ENCODE measurements around the gene MTHFR.

The MTHFR gene

DNA sequence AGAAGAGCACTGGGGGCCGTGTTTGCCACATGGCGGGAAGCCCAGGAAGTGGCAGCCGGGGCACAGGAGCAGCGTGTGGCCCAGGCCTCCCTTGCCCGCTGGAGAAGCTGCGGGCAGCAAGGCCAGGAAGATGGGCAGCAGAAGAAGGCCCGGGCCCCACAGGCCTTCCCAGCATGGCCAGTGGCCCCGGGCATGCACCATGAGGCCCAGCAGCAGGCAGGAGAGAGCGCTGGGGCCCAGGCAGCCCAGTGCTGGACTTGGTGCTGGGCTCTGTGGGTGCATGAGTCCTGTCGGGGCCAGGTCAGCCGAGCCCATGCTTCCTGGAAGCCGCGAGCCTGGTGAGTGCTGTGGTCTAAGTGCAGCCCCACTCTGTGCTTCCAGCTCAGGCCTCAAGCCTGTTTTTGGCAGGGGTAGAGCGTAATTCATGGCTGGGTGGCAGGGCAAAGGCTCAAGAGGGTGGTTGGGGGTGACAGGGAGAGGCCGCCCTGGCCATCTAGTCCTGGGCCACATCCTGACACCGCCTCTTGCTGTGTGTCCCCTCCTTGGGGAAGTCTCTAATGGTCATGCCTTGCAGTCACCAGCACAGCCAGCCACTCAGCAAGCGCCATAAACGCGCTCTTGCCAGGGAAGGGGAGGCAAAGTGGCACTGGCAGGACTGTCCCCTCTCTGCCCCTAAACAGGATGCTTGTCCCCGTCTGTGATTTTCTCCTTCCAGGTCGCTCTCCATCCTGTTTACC lies 21.3 kb downstream of the MTHFR start:
- Mint-ChIP-seq H3K9me3 (no peaks in the 10 kb centered on the region), H3K27me3 (no peaks in the 10 kb centered on the region), H3K27ac (no peak overlapping the region), H3K4me3 (no peak overlapping the region), H3K36me3 (ENCODE audit: low read depth) (no peaks in the 10 kb centered on the region), H3K4me1 (peaks cover 3% of the 10 kb centered on the region)
- no peak for DNase-seq
- no peak for ATAC-seq

DNA sequence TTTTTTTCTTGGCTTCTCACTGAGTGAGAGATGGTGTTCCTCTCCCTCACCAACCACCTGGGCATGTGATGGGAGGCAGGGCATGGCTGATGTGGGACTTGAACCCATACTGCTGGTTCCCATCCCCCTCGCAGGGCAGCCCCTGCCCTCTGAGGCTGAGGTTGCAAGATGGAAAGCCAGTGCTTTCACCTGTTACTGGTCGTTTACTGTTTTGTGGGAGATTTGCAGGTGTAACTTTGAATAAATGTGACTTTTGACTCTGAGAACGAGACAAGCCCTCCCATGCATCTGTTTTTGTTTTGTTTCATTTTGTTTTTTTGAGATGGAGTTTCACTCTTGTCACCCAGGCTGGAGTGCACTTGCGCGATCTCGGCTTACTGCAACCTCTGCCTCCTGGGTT lies 22.2 kb downstream of the MTHFR start:
- no peaks in the 10 kb centered on the region for H3K36me3 Mint-ChIP-seq (ENCODE audit: low read depth)
- no peak for ATAC-seq
- H3K27me3 Mint-ChIP-seq, result no peaks in the 10 kb centered on the region
- peaks cover 3% of the 10 kb centered on the region for H3K4me1 Mint-ChIP-seq
- H3K9me3 Mint-ChIP-seq, result no peaks in the 10 kb centered on the region
- H3K27ac Mint-ChIP-seq, result no peak overlapping the region
- H3K4me3 Mint-ChIP-seq, result no peak overlapping the region
- DNase-seq, result no peak

DNA sequence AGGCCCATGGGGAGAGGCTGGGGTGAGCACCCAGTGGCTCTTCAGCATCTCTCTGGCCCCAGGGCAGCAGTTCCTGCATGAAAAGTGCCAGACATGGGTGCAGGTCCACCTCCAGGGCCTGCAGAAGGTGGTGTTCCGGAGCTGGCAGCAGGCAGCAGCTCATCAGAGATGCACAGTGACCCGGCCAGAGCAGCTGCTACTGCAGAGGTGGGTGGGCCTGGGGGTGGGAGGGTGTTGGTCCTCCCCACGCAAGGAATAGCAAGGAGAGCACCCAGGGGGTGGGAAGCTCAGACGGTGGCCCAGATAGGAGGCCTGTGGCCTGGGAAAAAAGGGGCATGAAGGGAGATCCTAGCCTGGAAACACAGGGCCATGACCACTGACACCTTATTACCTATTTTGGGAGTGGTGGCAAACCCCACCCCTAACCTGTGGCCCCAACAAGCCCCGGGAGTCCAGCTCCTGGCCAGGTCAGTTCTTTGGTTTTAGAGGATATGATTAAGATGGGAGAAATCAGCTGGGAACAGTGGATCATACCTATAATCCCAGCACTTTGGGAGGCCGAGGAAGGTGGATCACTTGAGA lies 23.5 kb downstream of the MTHFR start:
- Mint-ChIP-seq H3K4me1 (peaks cover 3% of the 10 kb centered on the region), H3K9me3 (no peaks in the 10 kb centered on the region), H3K27me3 (no peaks in the 10 kb centered on the region), H3K36me3 (ENCODE audit: low read depth) (no peaks in the 10 kb centered on the region), H3K27ac (no peak overlapping the region), H3K4me3 (no peak overlapping the region)
- ATAC-seq (no peak), DNase-seq (no peak)

DNA sequence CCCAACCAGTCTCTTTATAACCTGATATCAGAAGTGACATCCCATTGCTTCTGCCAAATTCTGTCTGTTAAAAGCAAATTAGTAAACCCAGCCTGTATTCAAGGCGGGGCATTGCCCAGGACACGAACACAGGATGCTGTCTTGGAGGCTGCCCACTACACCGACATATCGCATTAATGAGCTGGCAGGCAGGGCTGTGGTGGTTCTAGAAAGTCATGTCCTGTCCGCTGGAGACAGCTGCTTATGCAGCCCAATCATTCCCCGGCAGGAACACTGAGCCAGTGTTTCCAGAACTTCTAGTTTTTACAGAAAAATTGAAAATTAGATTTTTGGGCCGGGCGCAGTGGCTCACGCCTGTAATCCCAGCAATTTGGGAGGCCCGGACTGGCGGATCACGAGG lies 24.5 kb downstream of the MTHFR start:
- Mint-ChIP-seq H3K36me3 (ENCODE audit: low read depth) (no peaks in the 10 kb centered on the region), H3K9me3 (no peaks in the 10 kb centered on the region), H3K27me3 (no peaks in the 10 kb centered on the region), H3K27ac (no peak overlapping the region), H3K4me3 (no peak overlapping the region), H3K4me1 (peaks cover 3% of the 10 kb centered on the region)
- no peak for DNase-seq
- no peak for ATAC-seq

DNA sequence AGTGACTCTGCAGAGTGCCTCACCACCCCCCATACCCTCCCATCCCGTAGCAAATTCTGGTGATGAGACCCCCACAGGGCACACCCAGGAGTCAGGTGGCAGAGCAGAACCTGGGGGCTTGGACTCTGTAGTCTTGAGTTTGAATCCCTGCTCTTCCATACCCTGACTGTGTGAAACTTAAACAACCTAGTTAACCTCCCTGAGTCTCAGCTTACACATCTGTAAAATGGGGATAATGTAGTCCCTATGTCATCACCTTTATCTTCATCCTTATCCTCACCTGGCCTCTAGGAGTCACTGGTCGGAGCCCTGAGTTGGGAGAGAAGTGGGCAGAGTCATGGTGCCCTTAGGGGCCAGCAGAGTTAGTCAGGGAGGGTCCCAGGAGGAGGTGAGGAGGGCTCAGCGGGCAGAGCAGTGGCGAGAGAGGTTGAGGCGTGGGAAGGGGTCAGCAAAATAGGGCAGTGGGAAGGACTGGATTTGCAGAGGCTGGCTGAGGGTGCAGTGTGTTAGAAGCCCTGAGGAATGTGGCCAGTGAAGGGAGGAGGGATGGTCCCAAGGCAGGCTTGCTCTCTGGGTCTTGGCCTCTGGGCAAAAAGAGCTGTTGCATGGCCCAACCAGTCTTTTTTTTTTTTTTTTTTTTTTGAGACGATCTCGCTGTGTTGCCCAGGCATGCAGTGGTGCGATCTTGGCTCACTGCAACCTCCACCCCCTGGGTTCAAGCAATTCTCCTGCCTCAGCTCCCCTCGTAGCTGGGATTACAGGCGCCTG lies 25.2 kb downstream of the MTHFR start:
- H3K4me1 Mint-ChIP-seq, result peaks cover 3% of the 10 kb centered on the region
- H3K36me3 Mint-ChIP-seq (ENCODE audit: low read depth), result no peaks in the 10 kb centered on the region
- H3K27me3 Mint-ChIP-seq, result peaks cover 2% of the 10 kb centered on the region
- DNase-seq (no peak), ATAC-seq (no peak)
- H3K27ac Mint-ChIP-seq, result no peak overlapping the region
- no peak overlapping the region for H3K4me3 Mint-ChIP-seq
- H3K9me3 Mint-ChIP-seq, result no peaks in the 10 kb centered on the region

DNA sequence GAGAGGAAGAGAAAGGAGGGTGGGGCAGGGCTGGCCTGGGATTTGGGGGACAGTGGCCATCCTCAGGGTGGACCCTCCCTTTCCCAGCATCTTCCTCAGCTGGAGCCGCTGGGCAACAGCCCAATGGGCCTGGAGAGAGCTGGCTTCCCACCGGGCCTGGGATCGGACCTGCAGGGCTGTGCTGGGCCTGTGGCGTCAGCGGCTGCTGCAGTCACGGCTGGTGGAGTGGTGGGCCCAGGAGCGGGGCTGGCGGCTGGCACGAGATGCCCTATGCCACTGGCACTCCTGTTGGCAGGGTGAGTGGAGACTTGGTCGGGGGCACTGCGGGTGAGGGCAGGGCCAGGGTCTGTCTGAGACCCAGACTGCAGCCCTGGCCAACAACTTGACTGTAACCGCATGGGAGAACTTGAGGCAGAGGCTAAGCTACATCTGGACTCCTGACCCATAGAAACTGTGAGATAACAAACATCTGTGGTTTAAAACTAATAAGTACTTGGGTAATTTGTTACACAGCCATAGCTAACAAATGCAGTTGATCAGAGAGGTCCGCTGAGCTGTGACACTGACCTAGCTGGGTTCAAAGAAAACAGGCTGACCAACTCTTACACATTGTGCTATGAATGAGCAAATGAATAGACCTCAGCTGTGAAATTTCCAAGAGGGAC lies 25.9 kb downstream of the MTHFR start:
- H3K9me3 Mint-ChIP-seq, result no peaks in the 10 kb centered on the region
- H3K27me3 Mint-ChIP-seq, result peaks cover 2% of the 10 kb centered on the region
- H3K4me3 Mint-ChIP-seq, result no peak overlapping the region
- ATAC-seq (no peak), DNase-seq (no peak)
- H3K27ac Mint-ChIP-seq, result no peak overlapping the region
- H3K4me1 Mint-ChIP-seq, result no peaks in the 10 kb centered on the region
- H3K36me3 Mint-ChIP-seq (ENCODE audit: low read depth), result no peaks in the 10 kb centered on the region

DNA sequence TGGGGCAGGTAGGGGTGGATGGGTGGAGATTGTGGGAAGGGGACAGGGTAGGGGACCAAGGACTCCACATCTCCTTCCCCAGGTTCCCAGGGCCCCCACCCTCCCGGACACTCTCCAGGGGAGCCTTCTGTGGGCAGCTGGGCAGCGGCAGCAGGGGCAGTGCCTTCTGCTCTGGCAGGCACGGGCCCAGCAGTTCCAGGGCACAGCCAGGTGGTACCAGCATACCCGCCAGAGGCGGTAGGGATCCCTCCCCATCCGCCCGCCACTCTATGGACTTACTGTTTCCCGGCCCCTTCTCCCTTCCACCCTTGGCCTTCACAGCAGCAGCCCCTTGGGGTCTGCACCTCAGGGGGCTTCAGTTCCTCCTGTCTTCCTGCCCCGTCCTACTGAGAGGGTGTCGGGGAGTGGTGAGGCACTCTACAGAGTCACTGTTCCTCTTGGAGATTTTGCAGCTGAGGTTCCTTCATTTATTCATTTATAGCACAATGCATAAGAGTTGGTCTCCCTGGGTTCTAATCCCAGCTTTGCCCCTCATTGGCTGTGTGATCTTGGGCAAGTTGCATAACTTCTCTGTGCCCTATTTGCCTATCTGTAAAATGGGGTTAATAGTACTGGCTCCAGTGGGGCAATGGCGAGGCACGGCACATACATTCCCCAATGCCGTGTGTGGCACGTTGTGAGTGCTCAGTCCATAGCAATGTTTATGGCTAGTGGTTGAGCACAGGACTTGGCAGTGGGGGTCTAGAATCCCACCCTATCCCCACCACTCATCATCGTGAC lies 26.7 kb downstream of the MTHFR start:
- H3K9me3 Mint-ChIP-seq, result no peaks in the 10 kb centered on the region
- H3K4me1 Mint-ChIP-seq, result no peaks in the 10 kb centered on the region
- H3K27me3 Mint-ChIP-seq, result peaks cover 2% of the 10 kb centered on the region
- ATAC-seq (no peak), DNase-seq (no peak)
- no peak overlapping the region for H3K27ac Mint-ChIP-seq
- no peaks in the 10 kb centered on the region for H3K36me3 Mint-ChIP-seq (ENCODE audit: low read depth)
- H3K4me3 Mint-ChIP-seq, result no peak overlapping the region

DNA sequence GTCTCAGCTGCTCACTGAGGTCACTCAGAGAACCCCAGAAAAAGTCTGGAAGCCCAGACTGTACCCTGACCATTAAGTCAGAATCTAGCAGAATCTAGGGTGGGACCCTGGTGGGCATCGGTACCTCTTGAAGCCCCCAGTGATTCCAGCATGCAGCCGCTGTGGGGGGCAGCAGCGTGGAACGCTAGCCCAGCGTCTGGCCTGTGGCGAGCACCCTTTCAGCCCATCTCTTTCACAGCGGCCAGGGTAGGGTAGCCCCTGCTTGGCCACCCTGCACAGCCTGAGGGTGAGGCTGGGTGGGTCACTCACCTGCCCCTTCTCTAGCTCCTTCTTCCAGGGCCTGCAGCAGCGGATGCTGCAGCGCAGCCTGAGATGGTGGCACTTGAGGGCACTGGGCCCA lies 27.4 kb downstream of the MTHFR start:
- no peak overlapping the region for H3K4me3 Mint-ChIP-seq
- H3K9me3 Mint-ChIP-seq, result no peaks in the 10 kb centered on the region
- DNase-seq (no peak), ATAC-seq (no peak)
- H3K27ac Mint-ChIP-seq, result no peak overlapping the region
- no peaks in the 10 kb centered on the region for H3K4me1 Mint-ChIP-seq
- H3K36me3 Mint-ChIP-seq (ENCODE audit: low read depth), result no peaks in the 10 kb centered on the region
- H3K27me3 Mint-ChIP-seq, result peaks cover 2% of the 10 kb centered on the region

DNA sequence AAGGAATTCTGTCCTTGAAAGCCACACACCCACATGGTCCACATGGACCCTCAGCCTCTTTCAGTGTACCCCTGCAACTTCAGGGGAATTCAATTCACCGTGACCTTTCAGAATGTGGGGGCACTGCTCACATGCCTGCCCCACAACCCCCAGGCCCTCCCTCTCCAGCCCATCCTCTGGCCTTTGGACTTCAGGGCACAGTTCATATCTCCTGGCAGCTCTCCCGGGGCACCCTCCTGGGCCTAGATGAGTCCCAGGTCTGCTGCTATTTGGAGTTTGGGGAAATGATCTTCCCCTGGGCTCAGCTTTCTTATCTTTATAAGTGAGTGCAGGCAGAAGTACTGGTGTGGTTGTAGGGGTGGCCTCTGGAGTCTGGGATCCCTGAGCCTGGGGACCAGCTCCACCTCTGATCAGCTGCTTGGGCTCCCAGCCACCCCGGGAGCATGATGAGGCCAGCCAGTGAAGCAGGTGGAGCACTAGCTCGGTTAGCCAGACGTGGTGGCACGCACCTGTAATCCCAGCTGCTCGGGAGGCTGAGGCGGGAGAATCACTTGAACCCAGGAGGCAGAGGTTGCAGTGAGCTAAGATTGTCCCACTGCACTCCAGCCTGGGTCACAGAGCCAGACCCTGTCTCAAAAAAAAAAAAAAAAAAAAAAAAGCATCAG lies 28.0 kb downstream of the MTHFR start:
- Mint-ChIP-seq H3K27ac (no peak overlapping the region), H3K9me3 (no peaks in the 10 kb centered on the region), H3K36me3 (ENCODE audit: low read depth) (no peaks in the 10 kb centered on the region), H3K27me3 (peaks cover 2% of the 10 kb centered on the region), H3K4me3 (no peak overlapping the region), H3K4me1 (no peaks in the 10 kb centered on the region)
- DNase-seq, result no peak
- ATAC-seq, result no peak

DNA sequence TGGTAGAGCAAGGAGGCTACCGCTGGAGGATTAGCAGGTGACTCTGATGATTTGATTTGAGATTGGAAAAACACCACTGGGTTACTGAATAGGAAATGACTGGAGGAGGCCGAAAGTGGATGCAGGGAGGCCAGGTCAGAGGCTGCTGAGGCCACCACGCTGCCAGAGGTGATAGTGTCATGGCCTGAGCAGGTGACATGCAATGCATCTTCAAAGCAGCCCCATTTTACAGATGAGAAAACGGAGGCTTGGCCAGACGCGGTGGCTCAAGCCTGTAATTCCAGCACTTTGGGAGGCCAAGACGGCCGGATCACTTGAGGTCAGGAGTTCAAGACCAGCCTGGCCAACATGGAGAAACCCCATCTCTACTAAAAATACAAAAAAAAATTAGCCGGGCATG lies 31.0 kb downstream of the MTHFR start:
- peaks cover 2% of the 10 kb centered on the region for H3K27me3 Mint-ChIP-seq
- no peak overlapping the region for H3K4me3 Mint-ChIP-seq
- no peak overlapping the region for H3K27ac Mint-ChIP-seq
- H3K36me3 Mint-ChIP-seq (ENCODE audit: low read depth), result no peaks in the 10 kb centered on the region
- no peaks in the 10 kb centered on the region for H3K9me3 Mint-ChIP-seq
- ATAC-seq (no peak), DNase-seq (no peak)
- no peaks in the 10 kb centered on the region for H3K4me1 Mint-ChIP-seq

DNA sequence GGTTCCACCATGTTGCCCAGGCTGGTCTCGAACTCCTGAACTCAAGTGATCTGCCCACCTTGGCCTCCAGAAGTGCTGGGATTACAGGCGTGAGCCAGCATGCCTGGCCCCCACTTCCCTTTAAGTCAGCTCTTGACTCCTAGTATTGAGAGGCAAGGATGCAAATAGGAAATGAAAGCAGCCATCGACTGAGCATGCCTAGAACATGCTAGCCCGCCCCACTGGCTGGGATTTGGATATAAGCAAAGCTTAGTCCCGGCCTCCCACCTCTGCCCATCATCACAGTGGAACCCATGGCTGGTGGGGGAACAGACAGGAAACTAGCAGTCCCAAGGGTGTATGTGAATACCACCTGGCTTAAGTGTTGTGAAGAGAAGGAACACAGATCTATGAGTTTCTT lies 33.3 kb downstream of the MTHFR start:
- no peak overlapping the region for H3K27ac Mint-ChIP-seq
- no peak overlapping the region for H3K4me3 Mint-ChIP-seq
- DNase-seq (no peak), ATAC-seq (no peak)
- H3K4me1 Mint-ChIP-seq, result no peaks in the 10 kb centered on the region
- H3K36me3 Mint-ChIP-seq (ENCODE audit: low read depth), result no peaks in the 10 kb centered on the region
- no peaks in the 10 kb centered on the region for H3K9me3 Mint-ChIP-seq
- peaks cover 2% of the 10 kb centered on the region for H3K27me3 Mint-ChIP-seq

DNA sequence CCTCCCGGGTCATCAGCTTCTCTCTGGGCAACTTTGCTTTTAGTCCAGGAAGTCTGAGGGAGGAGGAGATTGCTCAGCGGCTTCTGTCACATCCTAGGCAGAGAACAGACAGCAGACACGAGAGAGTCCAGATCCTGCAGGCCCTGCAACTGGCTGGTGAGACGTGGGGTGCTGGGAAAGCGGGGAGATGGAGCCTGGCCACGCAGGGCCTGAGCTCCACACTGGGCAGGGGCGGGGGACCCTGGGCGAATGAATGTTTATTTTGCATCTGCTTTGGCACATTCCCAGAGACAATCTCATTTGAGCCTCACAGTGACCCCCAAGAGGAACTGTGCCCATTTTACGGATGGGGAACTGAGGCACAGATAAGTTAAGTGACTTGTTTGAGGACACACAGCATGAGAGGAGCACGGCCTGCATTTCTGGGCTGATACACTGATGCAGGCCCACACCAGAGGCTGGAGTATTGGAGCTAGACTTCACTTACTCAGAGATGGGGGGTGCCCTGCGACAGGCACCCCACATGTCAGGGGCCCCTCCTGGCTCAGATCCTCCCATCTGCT lies 34.2 kb downstream of the MTHFR start:
- no peak overlapping the region for H3K4me3 Mint-ChIP-seq
- H3K27ac Mint-ChIP-seq, result no peak overlapping the region
- no peaks in the 10 kb centered on the region for H3K4me1 Mint-ChIP-seq
- no peak for ATAC-seq
- no peaks in the 10 kb centered on the region for H3K9me3 Mint-ChIP-seq
- peaks cover 2% of the 10 kb centered on the region for H3K27me3 Mint-ChIP-seq
- DNase-seq, result no peak
- H3K36me3 Mint-ChIP-seq (ENCODE audit: low read depth), result no peaks in the 10 kb centered on the region

DNA sequence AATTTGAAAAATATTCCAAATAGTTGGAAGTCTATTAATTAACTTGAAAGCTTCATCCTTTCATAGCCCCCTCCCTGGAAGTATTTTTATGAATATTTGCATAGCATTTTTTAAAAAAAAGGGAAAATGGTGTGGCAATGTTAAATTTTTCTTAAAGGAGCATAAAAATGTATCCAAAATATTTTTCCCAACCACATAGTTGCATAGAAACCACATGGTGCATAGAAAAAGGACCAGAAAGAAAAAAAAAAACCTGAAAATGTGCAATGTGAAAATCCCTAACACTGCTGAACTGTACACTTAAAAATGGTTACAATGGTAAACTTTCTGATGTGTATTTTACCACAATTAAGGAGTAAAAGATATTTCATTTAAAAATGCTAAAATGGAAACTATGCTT lies 35.8 kb downstream of the MTHFR start:
- DNase-seq, result no peak
- ATAC-seq, result no peak
- H3K36me3 Mint-ChIP-seq (ENCODE audit: low read depth), result no peaks in the 10 kb centered on the region

DNA sequence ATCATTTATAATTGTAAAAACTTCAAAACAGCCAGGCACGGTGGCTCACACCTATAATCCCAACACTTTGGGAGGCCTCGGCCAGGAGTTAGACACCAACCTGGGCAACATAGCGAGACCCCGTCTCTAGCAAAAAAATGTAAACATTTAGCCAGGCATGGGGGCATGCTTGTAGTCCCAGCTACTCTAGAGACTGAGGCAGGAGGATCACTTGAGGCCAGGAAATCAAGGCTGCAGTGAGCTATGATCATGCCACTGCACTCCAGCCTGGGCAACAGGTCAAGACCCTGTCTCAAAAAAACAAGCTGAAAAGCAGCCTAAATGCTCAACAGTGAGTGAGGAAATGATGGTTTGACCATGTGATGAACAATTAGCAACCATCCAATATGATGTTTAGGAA lies 36.5 kb downstream of the MTHFR start:
- ATAC-seq (no peak), DNase-seq (no peak)
- Mint-ChIP-seq H3K9me3 (no peaks in the 10 kb centered on the region), H3K4me3 (no peak overlapping the region), H3K27me3 (no peaks in the 10 kb centered on the region), H3K4me1 (no peaks in the 10 kb centered on the region), H3K36me3 (ENCODE audit: low read depth) (no peaks in the 10 kb centered on the region), H3K27ac (no peak overlapping the region)

More for the DNA sequence above, 35.8 kb downstream of the MTHFR start:
- H3K4me1 Mint-ChIP-seq, result no peaks in the 10 kb centered on the region
- H3K27ac Mint-ChIP-seq, result no peak overlapping the region
- no peaks in the 10 kb centered on the region for H3K9me3 Mint-ChIP-seq
- no peak overlapping the region for H3K4me3 Mint-ChIP-seq
- H3K27me3 Mint-ChIP-seq, result no peaks in the 10 kb centered on the region

Measured in activated naive CD8-positive, alpha-beta T cell treated with anti-CD3 and anti-CD28 coated beads, Interleukin-2, amount 50 U/mL, for 24 hours (primary cell).